ENCODE results near the gene MDFIC. TPM values are rescaled to one million over a fixed set of nuclear protein-coding genes. Genes with fewer than 3 reads are reported as not detected.

MDFIC gene
- total RNA-seq, 1 donor from 2014 or later, result 13.3 TPM

GRCh38 chr7:114919587-114919986 is 2.3 kb upstream of the MDFIC start:
- Histone ChIP-seq H3K36me3 (no peaks in the 10 kb centered on the region), H3K4me1 (peaks cover 2 to 4% of the 10 kb centered on the region in 2 donors), H3K27me3 (no peaks in the 10 kb centered on the region), H3K9me3 (no peaks in the 10 kb centered on the region), H3K27ac (no peak overlapping the region), H3K4me3 (no peak overlapping the region)
- DNase-seq (ENCODE audit: low spot score in 2 of 2), result no peak
- no peak for TF ChIP-seq CTCF (IDR thresholded peaks at IDR 0.05)
- intact Hi-C loops (cut with DNase I), result no loop called here

- peak overlapping the region; percentile 91 to 95 for H3K27ac ChIP-seq
These were observed 266 bp upstream of the MDFIC start for GRCh38 chr7:114921631-114922025.

GRCh38 chr7:114922652-114923402 is 933 bp downstream of the MDFIC start:
- DNase-seq (ENCODE audit: low spot score in 2 of 2), result peak in 1 of 2 donors; percentile 68
- Histone ChIP-seq H3K4me1 (peaks cover 4 to 13% of the 10 kb centered on the region in 2 donors), H3K9me3 (no peaks in the 10 kb centered on the region), H3K4me3 (peak overlapping the region; percentile 76 to 83), H3K27ac (peak overlapping the region; percentile 91 to 95), H3K27me3 (no peaks in the 10 kb centered on the region), H3K36me3 (no peaks in the 10 kb centered on the region)
- intact Hi-C loops (cut with DNase I), result loop anchor here (1.0 to 10.0 kb wide), 5 partner anchors 84 to 836 kb away; partner anchors contain the start of gene FOXP2
- no peak for TF ChIP-seq CTCF (IDR thresholded peaks at IDR 0.05)

More at GRCh38 chr7:114921631-114922025, 266 bp upstream of the MDFIC start:
- no peaks in the 10 kb centered on the region for H3K36me3 ChIP-seq
- no peak for TF ChIP-seq CTCF (IDR thresholded peaks at IDR 0.05)
- H3K27me3 ChIP-seq, result no peaks in the 10 kb centered on the region
- intact Hi-C loops (cut with DNase I), result loop anchor here (1.0 to 10.0 kb wide), 5 partner anchors 86 to 834 kb away; partner anchors contain the start of gene FOXP2
- no peaks in the 10 kb centered on the region for H3K9me3 ChIP-seq
- H3K4me1 ChIP-seq, result peaks cover 4 to 13% of the 10 kb centered on the region in 2 donors
- peak overlapping the region; percentile 76 to 83 for H3K4me3 ChIP-seq
- peak in 1 of 2 donors; percentile 63 for DNase-seq (ENCODE audit: low spot score in 2 of 2)

GRCh38 chr7:114923403-114923713 is 1.5 kb downstream of the MDFIC start:
- intact Hi-C loops (cut with DNase I), result loop anchor here (5.0 to 10.0 kb wide), 4 partner anchors 84 to 836 kb away; partner anchors contain the start of gene FOXP2
- H3K9me3 ChIP-seq, result no peaks in the 10 kb centered on the region
- H3K27me3 ChIP-seq, result no peaks in the 10 kb centered on the region
- no peaks in the 10 kb centered on the region for H3K36me3 ChIP-seq
- DNase-seq (ENCODE audit: low spot score in 2 of 2), result no peak
- H3K4me1 ChIP-seq, result peaks cover 4 to 13% of the 10 kb centered on the region in 2 donors
- H3K27ac ChIP-seq, result peak overlapping the region; percentile 91 to 95
- no peak for TF ChIP-seq CTCF (IDR thresholded peaks at IDR 0.05)
- H3K4me3 ChIP-seq, result peak overlapping the region; percentile 76 to 83

- no peak for TF ChIP-seq CTCF (IDR thresholded peaks at IDR 0.05)
- no peak for DNase-seq (ENCODE audit: low spot score in 2 of 2)
- H3K27ac ChIP-seq, result peak overlapping the region in 1 of 2 donors; percentile 95
- H3K36me3 ChIP-seq, result no peaks in the 10 kb centered on the region
- peaks cover 4 to 13% of the 10 kb centered on the region in 2 donors for H3K4me1 ChIP-seq
- no peaks in the 10 kb centered on the region for H3K9me3 ChIP-seq
- H3K27me3 ChIP-seq, result no peaks in the 10 kb centered on the region
- peak overlapping the region; percentile 76 to 83 for H3K4me3 ChIP-seq
- intact Hi-C loops (cut with DNase I), result loop anchor here (5.0 to 10.0 kb wide), 4 partner anchors 83 to 837 kb away; partner anchors contain the start of gene FOXP2
These were observed 2.3 kb downstream of the MDFIC start for GRCh38 chr7:114924038-114924712.
